IMR-90 (cell line): Measurements from ENCODE around the gene ZNF618. TPM values are rescaled to one million over a fixed set of nuclear protein-coding genes. Genes with fewer than 3 reads are reported as not detected.

Experiments used
- ATAC-seq: fragments of 200-7000 bp; cut with Tn5 transposase; 2 replicates; pipeline ENCODE4 v1.9.1; 2020; ENCODE audit warnings: low read depth, mild to moderate bottlenecking, moderate library complexity
- BruUV-seq: library from RNA; stranded (reverse); fragments of 400-500 nt; replicated peaks from 2 replicates; lab custom pipeline; 2021; lab: Mats Ljungman, UMichigan
- CTCF ChIA-PET: fragments of 300-600 bp; formaldehyde crosslinking; extraction: SDS; loops from one replicate; lab custom pipeline; 2021; ENCODE audit warnings: antibody characterized with exemption; lab: Yijun Ruan, JAX
- POLR2A ChIA-PET: fragments of 300-600 bp; sonication (Branson Sonifier 250); formaldehyde crosslinking; loops from one replicate; lab custom pipeline; 2022; ENCODE audit warnings: antibody characterized with exemption; ENCODE audit not compliant: unreplicated experiment; lab: Charles Lee
- DNase-seq: peaks from one replicate; pipeline ENCODE4 v3.0.0; 2013
- H2AFZ ChIP-seq: replicated peaks from 2 replicates; pipeline ENCODE3; 2013; ENCODE audit warnings: low read length, mild to moderate bottlenecking; ENCODE audit not compliant: poor library complexity
- H2AK5ac ChIP-seq: 2 replicates; pipeline ENCODE4 v1.6.1; 2013; ENCODE audit warnings: low read depth, low read length, inconsistent platforms
- H2AK9ac ChIP-seq: replicated peaks from 2 replicates; pipeline ENCODE3; 2013; ENCODE audit warnings: mild to moderate bottlenecking, low read depth, low read length, moderate library complexity; ENCODE audit not compliant: poor library complexity
- H2BK120ac ChIP-seq: 2 replicates; pipeline ENCODE4 v1.6.1; 2013; ENCODE audit warnings: low read depth, low read length, inconsistent platforms
- H2BK15ac ChIP-seq: 3 replicates; pipeline ENCODE4 v1.6.1; 2013; ENCODE audit warnings: low read depth, low read length, inconsistent platforms
- H2BK20ac ChIP-seq: 2 replicates; pipeline ENCODE4 v1.6.1; 2013; ENCODE audit warnings: low read depth, mild to moderate bottlenecking, inconsistent platforms, low read length, moderate library complexity
- H2BK5ac ChIP-seq: 2 replicates; pipeline ENCODE4 v1.6.1; 2013; ENCODE audit warnings: mild to moderate bottlenecking, low read depth, low read length, inconsistent platforms; ENCODE audit not compliant: poor library complexity, severe bottlenecking
- H3K14ac ChIP-seq: replicated peaks from 2 replicates; pipeline ENCODE4 v1.6.1; 2013; ENCODE audit warnings: low read depth, low read length, inconsistent platforms
- H3K18ac ChIP-seq: 2 replicates; pipeline ENCODE4 v1.6.1; 2013; ENCODE audit warnings: low read depth, low read length, control low read depth
- H3K23ac ChIP-seq: 2 replicates; pipeline ENCODE4 v1.6.1; 2013; ENCODE audit warnings: low read depth, low read length, inconsistent platforms
- H3K27ac ChIP-seq: 2 replicates; pipeline ENCODE4 v1.5.1; 2013; ENCODE audit warnings: mild to moderate bottlenecking, control low read depth, low read length; ENCODE audit not compliant: insufficient read depth
- H3K27me3 ChIP-seq: 2 replicates; pipeline ENCODE4 v1.6.1; 2013; ENCODE audit warnings: low read length; ENCODE audit not compliant: control insufficient read depth, insufficient read depth
- H3K36me3 ChIP-seq: 2 replicates; pipeline ENCODE4 v1.6.1; 2013; ENCODE audit warnings: low read length, mixed read lengths; ENCODE audit not compliant: control insufficient read depth, insufficient read depth
- H3K4ac ChIP-seq: 2 replicates; pipeline ENCODE4 v1.6.1; 2013; ENCODE audit warnings: low read depth, low read length, inconsistent platforms
- H3K4me1 ChIP-seq: 2 replicates; pipeline ENCODE4 v1.6.1; 2013; ENCODE audit warnings: low read length, mixed read lengths; ENCODE audit not compliant: control insufficient read depth, insufficient read depth
- H3K4me2 ChIP-seq: 2 replicates; pipeline ENCODE4 v1.6.1; 2013; ENCODE audit warnings: low read depth, mild to moderate bottlenecking, control low read depth, low read length, moderate library complexity
- H3K4me3 ChIP-seq: 2 replicates; pipeline ENCODE4 v1.5.1; 2013; ENCODE audit warnings: low read depth, mild to moderate bottlenecking, control low read depth, low read length, moderate library complexity; ENCODE audit not compliant: insufficient read depth
- H3K56ac ChIP-seq: 2 replicates; pipeline ENCODE4 v1.6.1; 2013; ENCODE audit warnings: low read length, inconsistent platforms; ENCODE audit not compliant: insufficient read depth; ENCODE audit errors: extremely low read depth
- H3K79me1 ChIP-seq, 2 experiments: 2 replicates each; pipeline ENCODE4 v1.6.1; 2013; ENCODE audit warnings: low read length in 2 of 2, inconsistent platforms in 1 of 2, low read depth in 1 of 2
- H3K9ac ChIP-seq: 2 replicates; pipeline ENCODE4 v1.6.1; 2013; ENCODE audit warnings: low read depth, low read length, control low read depth
- H3K9me1 ChIP-seq: 2 replicates; pipeline ENCODE4 v1.6.1; 2013; ENCODE audit warnings: low read length, inconsistent platforms; ENCODE audit not compliant: insufficient read depth
- H3K9me3 ChIP-seq: 2 replicates; pipeline ENCODE4 v1.6.1; 2013; ENCODE audit warnings: low read length; ENCODE audit not compliant: control insufficient read depth, insufficient read depth
- H4K20me1 ChIP-seq: 2 replicates; pipeline ENCODE4 v1.6.1; 2013; ENCODE audit warnings: low read length, inconsistent platforms; ENCODE audit not compliant: insufficient read depth
- H4K5ac ChIP-seq: 2 replicates; pipeline ENCODE4 v1.6.1; 2013; ENCODE audit warnings: mild to moderate bottlenecking, low read depth, low read length, control low read depth
- H4K8ac ChIP-seq, 2 experiments: 2 replicates each; pipeline ENCODE4 v1.6.1; 2013; ENCODE audit warnings: low read depth in 2 of 2, low read length in 2 of 2, control low read depth in 1 of 2, inconsistent platforms in 1 of 2
- H4K91ac ChIP-seq: 2 replicates; pipeline ENCODE4 v1.6.1; 2013; ENCODE audit warnings: low read depth, low read length, inconsistent platforms; ENCODE audit not compliant: insufficient read depth
- BHLHE40 ChIP-seq: fragments of 150-350 bp; IDR thresholded peaks from 2 replicates; pipeline ENCODE4 v1.6.1; 2016; ENCODE audit warnings: mild to moderate bottlenecking, low read depth, low read length
- CEBPB ChIP-seq: IDR thresholded peaks from 2 replicates; pipeline ENCODE4 v1.6.1; 2012; ENCODE audit warnings: low read depth, low read length, improper control_type of control experiment
- CHD1 ChIP-seq: IDR thresholded peaks from 2 replicates; pipeline ENCODE4 v1.6.1; 2012; ENCODE audit warnings: low read depth, low read length, improper control_type of control experiment
- CTCF ChIP-seq: conservative IDR thresholded peaks from 2 replicates; pipeline ENCODE4 v1.5.1; 2012; ENCODE audit warnings: mild to moderate bottlenecking, low read depth, low read length, improper control_type of control experiment
- ELK1 ChIP-seq: fragments of 150-350 bp; IDR thresholded peaks from 2 replicates; pipeline ENCODE4 v1.6.1; 2016; ENCODE audit warnings: low read depth, mild to moderate bottlenecking, low read length, moderate library complexity, borderline replicate concordance
- MAFK ChIP-seq: IDR thresholded peaks from 2 replicates; pipeline ENCODE4 v1.6.1; 2012; ENCODE audit warnings: low read depth, low read length, improper control_type of control experiment
- MAZ ChIP-seq: IDR thresholded peaks from 2 replicates; pipeline ENCODE4 v1.6.1; 2012; ENCODE audit warnings: low read depth, mild to moderate bottlenecking, low read length, improper control_type of control experiment, moderate library complexity, borderline replicate concordance
- NFE2L2 ChIP-seq: fragments of 150-350 bp; IDR thresholded peaks from 2 replicates; pipeline ENCODE4 v1.6.1; 2016; ENCODE audit warnings: low read depth, mild to moderate bottlenecking, low read length
- POLR2A ChIP-seq: IDR thresholded peaks from 2 replicates; pipeline ENCODE4 v1.6.1; 2012; ENCODE audit warnings: mild to moderate bottlenecking, low read depth, low read length
- RAD21 ChIP-seq: IDR thresholded peaks from 2 replicates; pipeline ENCODE4 v1.6.1; 2012; ENCODE audit warnings: low read length, improper control_type of control experiment
- RCOR1 ChIP-seq: IDR thresholded peaks from 2 replicates; pipeline ENCODE4 v1.6.1; 2012; ENCODE audit warnings: mild to moderate bottlenecking, low read length, improper control_type of control experiment; ENCODE audit not compliant: insufficient replicate concordance
- RFX5 ChIP-seq: IDR thresholded peaks from 2 replicates; pipeline ENCODE4 v1.8.0; 2012; ENCODE audit warnings: low read depth, mild to moderate bottlenecking, low read length, moderate library complexity
- SMC3 ChIP-seq: fragments of 150-350 bp; IDR thresholded peaks from 2 replicates; pipeline ENCODE4 v1.6.1; 2016; ENCODE audit warnings: low read depth, mild to moderate bottlenecking, antibody characterized with exemption, low read length, moderate library complexity
- USF2 ChIP-seq: fragments of 150-350 bp; IDR thresholded peaks from 2 replicates; pipeline ENCODE4 v1.6.1; 2017; ENCODE audit warnings: mild to moderate bottlenecking, antibody characterized with exemption, low read length, low read depth
- WGBS, 2 experiments: methylation state at CpG; one replicate each; pipeline versions ENCODE4 v1.1.5 to v1.1.7; 2013; ENCODE audit warnings: missing lambda C conversion rate in 2 of 2; ENCODE audit not compliant: insufficient read length in 1 of 2; ENCODE audit errors: extremely low coverage in 2 of 2; 5-methylcytosine and 5-hydroxymethylcytosine counted together
- dilution Hi-C: fragments of 300-500 bp; cut with HindIII; formaldehyde crosslinking; loops from one replicate; pipeline ENCODE4 v1.14.3; 2018; ENCODE audit warnings: low sequenced_read_pairs; ENCODE audit not compliant: unreplicated experiment
- in situ Hi-C: fragments of 300-500 bp; cut with MboI; formaldehyde crosslinking; loops from 3 replicates; pipeline ENCODE4 v1.14.3; 2019; ENCODE audit warnings: low sequenced_read_pairs, inconsistent platforms, mixed read lengths
- intact Hi-C: fragments of 100-400 bp; cut with micrococcal nuclease; formaldehyde crosslinking; loops from 2 replicates; pipeline ENCODE4 v1.10.0; 2022
- polyA plus RNA-seq, 3 experiments: library from polyadenylated mRNA; depleted of rRNA; stranded (reverse); fragments of >200 nt; gene quantifications; 2 replicates each; pipeline ENCODE4 v1.2.3, GENCODE V29; 2012; ENCODE audit warnings: low replicate concordance in 1 of 3
- total RNA-seq: library from RNA; depleted of rRNA; stranded (reverse); fragments of >200 nt; gene quantifications from 2 replicates; pipeline ENCODE4 v1.2.3, GENCODE V29; 2012

Gene ZNF618
- total and polyA plus RNA-seq, 2 of the 4 experiments (the other 2 are of a cell fraction): 8.2 to 9.4 TPM

GRCh38 chr9:113886466-113886865 is 10.4 kb downstream of the ZNF618 start:
- H2BK15ac ChIP-seq: no peak overlapping the region
- peak overlapping the region; percentile 16; the same call in 1 of the 2 replicates for H3K56ac ChIP-seq
- H3K4me3 ChIP-seq: peak overlapping the region; percentile 38; the same call in 1 of the 2 replicates
- H4K91ac ChIP-seq: no peak overlapping the region; the same call in 1 of the 2 replicates
- WGBS, 2 experiments: 0% methylated on average over 1 of the region's 1 CpG; no CpG with 5 or more reads in 1 of the 2 experiments
- peaks cover 58% of the 10 kb centered on the region for H4K20me1 ChIP-seq
- H4K8ac ChIP-seq: 0 out of 4 replicates have a peak overlapping the region, but pooled peaks of 1 of the 2 experiments have one; percentile 50
- H2BK120ac ChIP-seq: no peak overlapping the region
- peaks cover 16% of the 10 kb centered on the region for H3K9me1 ChIP-seq
- ATAC-seq (peak; percentile 65), DNase-seq (peak; percentile 23)
- H3K36me3 ChIP-seq: peaks cover 4% of the 10 kb centered on the region
- H2BK5ac ChIP-seq: peak overlapping the region; percentile 40
- peaks cover 41 to 90% of the 10 kb centered on the region in 2 experiments for H3K79me1 ChIP-seq
- peak overlapping the region; percentile 7; the same call in 1 of the 2 replicates for H3K9ac ChIP-seq
- H3K23ac ChIP-seq: peak overlapping the region; percentile 86; the same call in 1 of the 2 replicates
- H2AFZ ChIP-seq: no peak overlapping the region
- ChIA-PET CTCF (no interaction called here), POLR2A (no interaction called here)
- intact Hi-C loops: no loop called here
- peak overlapping the region; percentile 81 for H3K14ac ChIP-seq
- peak overlapping the region; percentile 39; the same call in 1 of the 2 replicates for H2BK20ac ChIP-seq
- H3K18ac ChIP-seq: no peak overlapping the region
- TF ChIP-seq RAD21: no peak
- TF ChIP-seq MAZ: no peak
- TF ChIP-seq CEBPB: no peak
- TF ChIP-seq CHD1: no peak
- TF ChIP-seq CTCF: no peak
- TF ChIP-seq BHLHE40: no peak
- TF ChIP-seq USF2: no peak
- no peak for TF ChIP-seq RFX5
- no peak for TF ChIP-seq ELK1
- no peak for TF ChIP-seq RCOR1
- TF ChIP-seq MAFK: no peak
- no peak for TF ChIP-seq SMC3
- no peak for TF ChIP-seq NFE2L2
- TF ChIP-seq POLR2A: no peak
- H3K27me3 ChIP-seq: no peaks in the 10 kb centered on the region
- no peak overlapping the region for H3K27ac ChIP-seq
- no TSS peak for BruUV-seq
- H3K9me3 ChIP-seq: peaks cover 2% of the 10 kb centered on the region; the same call in 1 of the 2 replicates
- H2AK5ac ChIP-seq: no peak overlapping the region
- no peak overlapping the region for H4K5ac ChIP-seq
- H3K4me2 ChIP-seq: peak overlapping the region; percentile 100
- peaks cover 14% of the 10 kb centered on the region for H3K4me1 ChIP-seq
- dilution Hi-C loops: no loop called here
- no peak overlapping the region for H2AK9ac ChIP-seq
- peak overlapping the region; percentile 46; the same call in 1 of the 2 replicates for H3K4ac ChIP-seq
- in situ Hi-C loops: no loop called here
